Lower lobe of right lung (tissue), 2 donors: ENCODE measurements around the gene TDP1. TPM values are rescaled to one million over a fixed set of nuclear protein-coding genes. Genes with fewer than 3 reads are reported as not detected.

Experiments
- ATAC-seq, 2 donors: fragments of 200-7000 bp; cut with Tn5 transposase; one replicate each; pipeline ENCODE4 v1.9.1; 2020 to 2022; ENCODE audit warnings: mild to moderate bottlenecking in 2 of 2, moderate library complexity in 2 of 2
- DNase-seq: peaks from one replicate; pipeline ENCODE4 v3.0.0-alpha.2; 2020
- H3K27ac ChIP-seq: fragments of 200-600 bp; one replicate; pipeline ENCODE4 v1.8.0; 2022
- H3K27me3 ChIP-seq: fragments of 200-600 bp; one replicate; pipeline ENCODE4 v1.8.0; 2022; ENCODE audit warnings: low read depth
- H3K36me3 ChIP-seq: fragments of 200-600 bp; one replicate; pipeline ENCODE4 v1.8.0; 2022; ENCODE audit warnings: mild to moderate bottlenecking
- H3K4me1 ChIP-seq: fragments of 200-600 bp; one replicate; pipeline ENCODE4 v1.8.0; 2022
- H3K4me3 ChIP-seq: fragments of 200-600 bp; one replicate; pipeline ENCODE4 v1.8.0; 2022; ENCODE audit warnings: mild to moderate bottlenecking
- H3K9me3 ChIP-seq: fragments of 200-600 bp; one replicate; pipeline ENCODE4 v1.8.0; 2022
- intact Hi-C: fragments of 100-400 bp; cut with DNase I; formaldehyde crosslinking; loops from one replicate; pipeline ENCODE4 v1.11.0; 2022
- total RNA-seq: library from RNA; stranded (reverse); fragmentation: NEBNext Ultra II Directional; extraction: Animal tissue kit (Norgen Biotek cat#: 25700); gene quantifications from one replicate; pipeline ENCODE4 v1.2.1, GENCODE V29; 2021
- TF ChIP-seq, protein P1 (sequence below): fragments of 200-600 bp; IDR thresholded peaks from one replicate; pipeline ENCODE4 v1.8.0; 2022; ENCODE audit warnings: antibody characterized with exemption, mild to moderate bottlenecking
- donor health status: DM: no; HTN: yes; CAD: no; lungs with severe emphysema.

Gene TDP1
- total RNA-seq, 1 donor from 2014 or later: 9.6 TPM

DNA sequence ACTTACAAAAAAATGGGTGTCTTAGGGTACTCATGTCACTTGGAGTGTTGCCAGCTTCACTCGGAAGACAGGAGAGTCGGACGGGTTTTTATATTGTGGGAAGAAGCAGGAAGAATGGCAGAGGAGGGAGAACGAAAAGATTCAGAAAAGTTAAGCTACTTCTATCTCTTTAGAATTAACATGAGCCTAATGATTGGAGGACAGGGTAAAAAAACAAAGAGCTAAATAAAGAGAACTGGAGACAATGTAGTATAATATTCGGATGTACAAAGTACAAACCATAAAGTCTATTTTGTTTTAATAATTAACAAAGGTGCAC lies 45.1 kb upstream of the TDP1 start:
- no peak for ATAC-seq
- Histone ChIP-seq H3K27ac (no peak overlapping the region), H3K9me3 (no peaks in the 10 kb centered on the region), H3K4me1 (peaks cover 22% of the 10 kb centered on the region), H3K27me3 (no peaks in the 10 kb centered on the region), H3K4me3 (no peak overlapping the region), H3K36me3 (no peaks in the 10 kb centered on the region)
- intact Hi-C loops: loop anchor here (10.0 kb wide), 1 partner anchor 886 kb away; no protein-coding TSS in a partner anchor
- TF ChIP-seq, protein P1, sequence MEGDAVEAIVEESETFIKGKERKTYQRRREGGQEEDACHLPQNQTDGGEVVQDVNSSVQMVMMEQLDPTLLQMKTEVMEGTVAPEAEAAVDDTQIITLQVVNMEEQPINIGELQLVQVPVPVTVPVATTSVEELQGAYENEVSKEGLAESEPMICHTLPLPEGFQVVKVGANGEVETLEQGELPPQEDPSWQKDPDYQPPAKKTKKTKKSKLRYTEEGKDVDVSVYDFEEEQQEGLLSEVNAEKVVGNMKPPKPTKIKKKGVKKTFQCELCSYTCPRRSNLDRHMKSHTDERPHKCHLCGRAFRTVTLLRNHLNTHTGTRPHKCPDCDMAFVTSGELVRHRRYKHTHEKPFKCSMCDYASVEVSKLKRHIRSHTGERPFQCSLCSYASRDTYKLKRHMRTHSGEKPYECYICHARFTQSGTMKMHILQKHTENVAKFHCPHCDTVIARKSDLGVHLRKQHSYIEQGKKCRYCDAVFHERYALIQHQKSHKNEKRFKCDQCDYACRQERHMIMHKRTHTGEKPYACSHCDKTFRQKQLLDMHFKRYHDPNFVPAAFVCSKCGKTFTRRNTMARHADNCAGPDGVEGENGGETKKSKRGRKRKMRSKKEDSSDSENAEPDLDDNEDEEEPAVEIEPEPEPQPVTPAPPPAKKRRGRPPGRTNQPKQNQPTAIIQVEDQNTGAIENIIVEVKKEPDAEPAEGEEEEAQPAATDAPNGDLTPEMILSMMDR: no peak
- DNase-seq: no peak

DNA sequence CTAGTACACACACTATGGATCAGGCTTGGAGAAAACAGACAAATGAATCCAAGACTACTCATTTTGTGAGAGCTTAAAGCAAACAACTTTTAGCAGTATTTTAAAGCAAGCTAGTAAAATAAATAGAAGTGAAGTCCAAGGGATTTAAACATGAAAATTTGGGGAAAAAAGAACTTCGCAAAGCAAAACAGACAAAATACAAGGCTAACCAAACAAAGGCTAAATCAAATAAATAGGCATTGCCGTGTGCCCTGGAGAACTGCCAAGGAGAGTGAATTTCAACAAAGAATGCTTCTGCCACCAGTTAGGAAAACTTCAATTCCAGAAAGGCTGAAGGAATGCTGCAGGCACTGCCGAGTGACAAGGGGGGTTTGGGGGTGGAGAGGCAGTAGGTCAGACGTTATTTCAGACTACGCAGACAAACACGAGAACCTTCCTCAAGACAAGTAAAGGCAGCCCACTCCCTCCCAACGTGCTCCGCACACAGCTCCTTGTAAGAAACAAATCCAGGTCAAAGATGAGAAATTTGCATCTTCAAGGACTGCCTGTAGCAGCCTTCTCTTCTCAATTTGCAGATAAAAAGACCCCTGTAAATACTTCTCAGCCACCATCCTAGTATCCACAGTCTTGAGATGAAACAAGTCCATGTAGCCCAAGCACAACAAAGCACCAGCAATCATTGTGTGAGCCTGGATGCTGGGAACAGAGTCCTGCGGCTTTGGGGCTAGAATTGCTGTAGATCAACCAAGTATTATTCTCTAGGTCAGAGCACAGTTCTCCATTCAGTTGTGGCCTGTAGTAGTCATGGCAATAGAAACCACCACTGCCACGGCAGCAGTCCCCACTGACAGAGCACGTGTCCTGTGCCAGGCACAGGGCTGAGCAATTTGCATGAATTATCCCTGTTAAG lies 44.5 kb upstream of the TDP1 start:
- intact Hi-C loops: loop anchor here (10.0 kb wide), 1 partner anchor 886 kb away; no protein-coding TSS in a partner anchor
- DNase-seq (no peak), ATAC-seq (peak; percentile 34 to 72)
- Histone ChIP-seq H3K4me1 (peaks cover 22% of the 10 kb centered on the region), H3K4me3 (no peak overlapping the region), H3K36me3 (no peaks in the 10 kb centered on the region), H3K9me3 (no peaks in the 10 kb centered on the region), H3K27me3 (no peaks in the 10 kb centered on the region), H3K27ac (no peak overlapping the region)
- TF ChIP-seq, protein P1: no peak

DNA sequence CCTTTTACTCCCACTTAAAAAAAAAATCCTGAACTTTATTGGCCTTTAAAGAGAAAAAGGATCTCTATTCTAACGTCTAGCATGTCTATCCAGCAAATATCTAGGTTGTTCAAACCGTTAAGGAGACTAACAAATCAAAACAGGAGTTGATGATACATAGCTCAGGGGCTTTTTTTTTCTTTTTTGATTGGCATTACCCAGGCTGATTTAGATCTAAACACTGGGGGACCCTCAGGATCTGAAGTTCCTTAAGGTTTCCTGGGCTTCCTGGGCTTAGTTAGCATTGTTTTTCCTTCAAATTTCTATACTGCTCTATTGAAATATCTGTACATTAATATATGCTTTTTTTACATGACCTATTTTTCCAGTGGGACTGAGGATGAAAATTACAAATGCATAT lies 43.5 kb upstream of the TDP1 start:
- no peak for ATAC-seq
- TF ChIP-seq, protein P1: no peak
- DNase-seq: no peak

DNA sequence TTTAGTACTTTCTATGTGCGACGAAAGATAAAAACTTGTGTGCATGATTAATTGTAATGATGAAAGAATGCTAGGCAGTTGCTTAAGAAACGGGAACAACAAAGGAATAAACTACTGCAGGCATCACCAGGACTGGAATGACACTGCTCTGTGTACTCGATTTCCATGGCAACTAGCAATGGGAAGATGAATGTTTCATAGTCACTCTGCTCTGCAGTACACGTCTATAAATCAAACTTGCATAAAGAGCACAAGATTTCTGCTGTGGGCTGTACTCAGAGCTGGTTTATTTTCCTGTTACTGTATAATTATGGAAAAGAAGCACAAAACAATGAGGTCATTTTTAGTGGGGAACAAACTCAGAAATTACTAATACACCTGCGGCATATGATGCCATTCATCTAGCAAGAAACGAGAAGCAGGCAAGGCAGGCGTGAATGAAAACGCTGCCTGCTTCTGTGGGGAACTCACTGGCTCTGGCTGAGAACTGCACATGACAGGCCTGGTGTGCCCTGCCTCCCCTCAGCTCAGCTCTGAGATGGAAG lies 43.0 kb upstream of the TDP1 start:
- DNase-seq: peak; percentile 50
- no peak overlapping the region for H3K27ac ChIP-seq
- no peaks in the 10 kb centered on the region for H3K36me3 ChIP-seq
- H3K4me1 ChIP-seq: peaks cover 22% of the 10 kb centered on the region
- TF ChIP-seq, protein P1: no peak
- H3K9me3 ChIP-seq: no peaks in the 10 kb centered on the region
- no peak overlapping the region for H3K4me3 ChIP-seq
- ATAC-seq: peak; percentile 78 to 84
- no peaks in the 10 kb centered on the region for H3K27me3 ChIP-seq
- intact Hi-C loops: loop anchor here (10.0 kb wide), 1 partner anchor 888 kb away; no protein-coding TSS in a partner anchor

More for the DNA sequence above, 43.5 kb upstream of the TDP1 start:
- Histone ChIP-seq H3K4me3 (no peak overlapping the region), H3K4me1 (peaks cover 22% of the 10 kb centered on the region), H3K27me3 (no peaks in the 10 kb centered on the region), H3K27ac (no peak overlapping the region), H3K9me3 (no peaks in the 10 kb centered on the region), H3K36me3 (no peaks in the 10 kb centered on the region)
- intact Hi-C loops: loop anchor here (10.0 kb wide), 1 partner anchor 887 kb away; no protein-coding TSS in a partner anchor

DNA sequence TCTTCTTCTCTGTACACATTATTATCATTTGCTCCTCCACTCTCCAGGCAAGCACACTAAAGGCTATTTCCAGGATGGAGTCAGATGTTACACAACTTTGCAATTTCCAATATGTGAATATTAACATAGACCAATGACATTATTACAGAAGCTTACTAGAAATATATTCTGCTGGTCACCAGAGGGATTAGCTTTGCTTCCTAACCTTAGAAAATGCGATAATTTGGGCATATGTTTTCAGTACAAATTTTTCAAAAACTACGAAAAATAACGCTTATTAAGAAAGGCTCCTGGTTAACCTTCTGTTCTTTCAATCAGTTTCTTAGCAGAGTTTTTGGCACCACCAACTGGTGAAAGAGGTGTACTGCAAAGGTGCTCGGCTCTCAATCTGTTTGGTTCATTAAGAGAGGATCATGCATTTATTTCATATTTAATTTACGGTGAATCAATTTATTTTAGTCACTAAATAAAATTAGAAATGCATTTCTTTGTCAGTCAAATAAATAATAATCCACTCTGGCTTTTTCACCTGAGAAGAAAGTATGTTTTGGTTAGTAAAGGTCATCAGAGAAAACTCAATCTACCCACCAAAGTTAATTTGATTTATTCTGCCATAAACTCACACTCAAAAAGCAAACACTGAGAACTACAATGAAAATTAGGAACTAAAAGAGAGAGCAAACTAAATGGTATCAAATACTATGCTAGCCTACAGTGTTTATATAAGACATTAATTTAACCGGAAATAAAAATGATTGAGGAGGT lies 40.4 kb upstream of the TDP1 start:
- no peak overlapping the region for H3K4me3 ChIP-seq
- ATAC-seq (peak; percentile 50 to 64), DNase-seq (no peak)

More for the DNA sequence above, 40.4 kb upstream of the TDP1 start:
- Histone ChIP-seq H3K4me1 (peaks cover 22% of the 10 kb centered on the region), H3K27me3 (no peaks in the 10 kb centered on the region), H3K27ac (no peak overlapping the region), H3K9me3 (no peaks in the 10 kb centered on the region), H3K36me3 (no peaks in the 10 kb centered on the region)
- intact Hi-C loops: loop anchor here (10.0 kb wide), 1 partner anchor 890 kb away; no protein-coding TSS in a partner anchor
- TF ChIP-seq, protein P1: peak; percentile 92
